ENCODE measurements around the gene LRRC25. TPM values are rescaled to one million over a fixed set of nuclear protein-coding genes. Genes with fewer than 3 reads are reported as not detected.
A peak's percentile ranks its signal among the peaks of the same experiment; 100 is the strongest.
"Not testable (repeated sequence)": the region's sequence is repeated elsewhere in the genome, so short reads cannot be mapped to it uniquely, and the experiment has no call there.

Gene LRRC25
- total RNA-seq, 1 donor from 2014 or later: not detected

DNA sequence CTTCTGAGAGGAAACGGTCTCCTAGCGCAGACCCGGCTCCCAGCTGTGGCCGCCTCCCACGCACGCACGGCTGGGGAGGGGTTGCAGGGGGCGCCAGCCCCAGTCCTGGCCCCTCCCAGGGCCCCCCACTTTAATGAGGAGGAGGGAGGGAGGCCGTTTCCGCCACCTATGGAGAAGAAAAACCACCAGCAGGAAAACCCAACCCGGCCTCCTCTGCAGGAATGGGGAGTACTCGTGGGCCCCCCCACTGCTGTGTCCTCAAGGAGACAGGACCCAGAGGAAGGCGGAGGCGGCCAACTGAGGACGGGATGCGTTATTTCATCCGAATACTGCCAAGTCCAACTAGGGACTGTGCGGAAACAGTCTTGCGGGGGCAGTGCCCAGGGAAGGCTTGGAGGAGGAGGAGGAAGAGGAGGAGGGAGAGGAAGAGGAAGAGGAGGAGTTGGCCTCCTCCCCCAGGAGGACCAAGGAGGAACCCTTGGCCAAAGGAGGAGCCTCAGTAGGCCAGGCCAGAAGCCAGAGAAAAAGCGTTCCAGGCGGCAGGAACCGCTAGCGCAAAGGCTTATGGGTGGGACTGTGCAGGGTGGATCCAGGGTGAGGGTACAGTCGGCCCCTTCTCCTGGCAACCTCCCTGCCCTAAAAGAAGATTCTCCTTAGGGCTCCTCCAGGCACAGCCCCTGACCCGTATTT is 17.9 kb upstream of the LRRC25 start:
- peaks cover 44% of the 10 kb centered on the region for H3K4me1 Mint-ChIP-seq
- no peak overlapping the region for H3K27ac Mint-ChIP-seq (ENCODE audit: unreplicated experiment)
- no peaks in the 10 kb centered on the region for H3K36me3 Mint-ChIP-seq (ENCODE audit: low read depth)
- no peak overlapping the region for H3K4me3 Mint-ChIP-seq
- H3K27me3 Mint-ChIP-seq (ENCODE audit: low read depth): peaks cover 61% of the 10 kb centered on the region
- TF ChIP-seq, protein P1, sequence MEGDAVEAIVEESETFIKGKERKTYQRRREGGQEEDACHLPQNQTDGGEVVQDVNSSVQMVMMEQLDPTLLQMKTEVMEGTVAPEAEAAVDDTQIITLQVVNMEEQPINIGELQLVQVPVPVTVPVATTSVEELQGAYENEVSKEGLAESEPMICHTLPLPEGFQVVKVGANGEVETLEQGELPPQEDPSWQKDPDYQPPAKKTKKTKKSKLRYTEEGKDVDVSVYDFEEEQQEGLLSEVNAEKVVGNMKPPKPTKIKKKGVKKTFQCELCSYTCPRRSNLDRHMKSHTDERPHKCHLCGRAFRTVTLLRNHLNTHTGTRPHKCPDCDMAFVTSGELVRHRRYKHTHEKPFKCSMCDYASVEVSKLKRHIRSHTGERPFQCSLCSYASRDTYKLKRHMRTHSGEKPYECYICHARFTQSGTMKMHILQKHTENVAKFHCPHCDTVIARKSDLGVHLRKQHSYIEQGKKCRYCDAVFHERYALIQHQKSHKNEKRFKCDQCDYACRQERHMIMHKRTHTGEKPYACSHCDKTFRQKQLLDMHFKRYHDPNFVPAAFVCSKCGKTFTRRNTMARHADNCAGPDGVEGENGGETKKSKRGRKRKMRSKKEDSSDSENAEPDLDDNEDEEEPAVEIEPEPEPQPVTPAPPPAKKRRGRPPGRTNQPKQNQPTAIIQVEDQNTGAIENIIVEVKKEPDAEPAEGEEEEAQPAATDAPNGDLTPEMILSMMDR (conservative IDR thresholded peaks at IDR 0.05): no peak
- DNase-seq (ENCODE audit: low read depth, low spot score): no peak
- no peaks in the 10 kb centered on the region for H3K9me3 Mint-ChIP-seq

- Mint-ChIP-seq H3K9me3 (no peaks in the 10 kb centered on the region), H3K4me1 (peaks cover 43% of the 10 kb centered on the region), H3K4me3 (peak overlapping the region; percentile 71), H3K36me3 (ENCODE audit: low read depth) (no peaks in the 10 kb centered on the region), H3K27me3 (ENCODE audit: low read depth) (peaks cover 58% of the 10 kb centered on the region), H3K27ac (ENCODE audit: unreplicated experiment) (peak overlapping the region; percentile 19)
- no peak for DNase-seq (ENCODE audit: low read depth, low spot score)
- TF ChIP-seq, protein P1 (conservative IDR thresholded peaks at IDR 0.05): no peak
These were observed 17.2 kb upstream of the LRRC25 start for GRCh38 chr19:18414504-18415177.

DNA sequence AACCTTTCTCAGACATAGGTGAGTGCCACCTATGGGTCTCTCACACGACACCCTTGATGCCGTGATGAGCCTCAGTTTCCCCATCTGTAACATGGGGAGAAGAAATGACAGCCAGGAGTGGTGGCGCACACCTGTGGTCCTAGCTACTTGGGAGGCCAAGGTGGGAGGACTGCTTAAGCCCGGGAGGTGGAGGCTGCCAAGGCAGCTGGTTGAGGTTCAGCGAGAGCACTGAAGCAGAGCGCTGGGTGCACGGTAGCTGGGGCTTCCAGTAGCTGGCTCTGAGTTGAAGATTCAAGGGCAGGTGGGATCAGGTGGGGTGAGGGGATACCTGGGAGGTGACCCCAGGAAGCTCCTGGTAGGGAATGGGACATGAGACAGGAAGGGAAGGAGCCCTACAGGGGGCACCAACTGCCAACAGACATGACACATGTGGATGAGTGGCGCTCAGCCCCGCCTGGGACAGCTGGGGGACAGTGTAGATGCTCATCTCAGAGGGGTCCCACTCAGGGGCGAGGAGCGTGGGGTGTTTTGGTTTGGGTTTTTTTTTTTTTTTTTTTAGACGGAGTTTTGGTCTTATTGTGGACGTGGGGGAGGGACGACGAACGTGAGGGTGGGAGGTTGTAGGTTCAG is 15.3 kb upstream of the LRRC25 start:
- DNase-seq (ENCODE audit: low read depth, low spot score): no peak
- H3K36me3 Mint-ChIP-seq (ENCODE audit: low read depth): no peaks in the 10 kb centered on the region
- TF ChIP-seq, protein P1 (conservative IDR thresholded peaks at IDR 0.05): no peak
- no peak overlapping the region for H3K4me3 Mint-ChIP-seq
- H3K27ac Mint-ChIP-seq (ENCODE audit: unreplicated experiment): no peak overlapping the region
- peaks cover 30% of the 10 kb centered on the region for H3K4me1 Mint-ChIP-seq
- H3K9me3 Mint-ChIP-seq: no peaks in the 10 kb centered on the region
- H3K27me3 Mint-ChIP-seq (ENCODE audit: low read depth): peaks cover 48% of the 10 kb centered on the region

GRCh38 chr19:18408053-18408476 is 10.6 kb upstream of the LRRC25 start:
- TF ChIP-seq, protein P1 (conservative IDR thresholded peaks at IDR 0.05): peak; percentile 51
- no peaks in the 10 kb centered on the region for H3K36me3 Mint-ChIP-seq (ENCODE audit: low read depth)
- no peak overlapping the region for H3K4me3 Mint-ChIP-seq
- H3K27ac Mint-ChIP-seq (ENCODE audit: unreplicated experiment): no peak overlapping the region
- peaks cover 22% of the 10 kb centered on the region for H3K27me3 Mint-ChIP-seq (ENCODE audit: low read depth)
- peaks cover 7% of the 10 kb centered on the region for H3K4me1 Mint-ChIP-seq
- DNase-seq (ENCODE audit: low read depth, low spot score): no peak
- H3K9me3 Mint-ChIP-seq: no peaks in the 10 kb centered on the region

GRCh38 chr19:18406749-18407148 is 9.3 kb upstream of the LRRC25 start:
- Mint-ChIP-seq H3K36me3 (ENCODE audit: low read depth) (no peaks in the 10 kb centered on the region), H3K27me3 (ENCODE audit: low read depth) (peaks cover 14% of the 10 kb centered on the region), H3K4me1 (peaks cover 9% of the 10 kb centered on the region), H3K9me3 (no peaks in the 10 kb centered on the region), H3K27ac (ENCODE audit: unreplicated experiment) (no peak overlapping the region), H3K4me3 (no peak overlapping the region)
- TF ChIP-seq, protein P1 (conservative IDR thresholded peaks at IDR 0.05): no peak
- DNase-seq (ENCODE audit: low read depth, low spot score): no peak

- H3K36me3 Mint-ChIP-seq (ENCODE audit: low read depth); H3K9me3 Mint-ChIP-seq; DNase-seq (ENCODE audit: low read depth, low spot score); H3K27ac Mint-ChIP-seq (ENCODE audit: unreplicated experiment); H3K4me3 Mint-ChIP-seq: not testable (repeated sequence)
- H3K4me1 Mint-ChIP-seq: peaks cover 10% of the 10 kb centered on the region
- H3K27me3 Mint-ChIP-seq (ENCODE audit: low read depth): peaks cover 11% of the 10 kb centered on the region
These were observed 8.3 kb upstream of the LRRC25 start for GRCh38 chr19:18405754-18406153.

DNA sequence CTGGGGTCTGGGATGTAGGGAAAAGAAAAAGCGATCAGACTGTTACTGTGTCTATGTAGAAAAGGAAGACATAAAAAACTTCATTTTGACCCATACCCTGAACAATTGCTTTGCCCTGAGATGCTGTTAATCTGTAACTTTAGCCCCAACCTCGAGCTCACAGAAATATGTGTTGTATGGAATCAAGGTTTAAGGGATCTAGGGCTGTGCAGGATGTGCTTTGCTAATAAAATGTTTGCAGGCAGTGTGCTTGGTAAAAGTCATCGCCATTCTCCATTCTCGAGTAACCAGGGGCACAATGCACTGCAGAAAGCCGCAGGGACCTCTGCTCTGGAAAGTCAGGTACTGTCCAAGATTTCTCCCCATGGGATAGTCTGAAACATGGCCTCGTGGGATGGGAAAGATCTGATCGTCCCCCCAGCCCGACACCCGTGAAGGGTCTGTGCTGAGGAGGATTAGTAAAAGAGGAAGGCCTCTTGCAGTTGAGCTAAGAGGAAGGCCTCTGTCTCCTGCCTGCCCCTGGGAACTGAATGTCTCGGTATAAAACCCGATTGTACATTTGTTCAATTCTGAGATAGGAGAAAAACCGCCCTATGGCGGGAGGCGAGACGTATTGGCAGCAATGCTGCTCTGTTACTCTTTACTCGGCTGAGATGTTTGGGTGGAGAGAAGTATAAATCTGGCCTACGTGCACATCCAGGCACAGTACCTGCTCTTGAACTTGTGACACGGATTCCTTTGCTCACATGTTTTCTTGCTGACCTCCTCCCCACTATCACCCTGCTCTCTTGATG is 5.2 kb upstream of the LRRC25 start:
- H3K27me3 Mint-ChIP-seq (ENCODE audit: low read depth): peaks cover 14% of the 10 kb centered on the region
- not testable (repeated sequence) for H3K9me3 Mint-ChIP-seq; H3K4me3 Mint-ChIP-seq; DNase-seq (ENCODE audit: low read depth, low spot score); H3K4me1 Mint-ChIP-seq; H3K27ac Mint-ChIP-seq (ENCODE audit: unreplicated experiment); H3K36me3 Mint-ChIP-seq (ENCODE audit: low read depth)

All from neural crest cell (in vitro differentiated cells).